ENCODE results near the gene MSH6.

DNA sequence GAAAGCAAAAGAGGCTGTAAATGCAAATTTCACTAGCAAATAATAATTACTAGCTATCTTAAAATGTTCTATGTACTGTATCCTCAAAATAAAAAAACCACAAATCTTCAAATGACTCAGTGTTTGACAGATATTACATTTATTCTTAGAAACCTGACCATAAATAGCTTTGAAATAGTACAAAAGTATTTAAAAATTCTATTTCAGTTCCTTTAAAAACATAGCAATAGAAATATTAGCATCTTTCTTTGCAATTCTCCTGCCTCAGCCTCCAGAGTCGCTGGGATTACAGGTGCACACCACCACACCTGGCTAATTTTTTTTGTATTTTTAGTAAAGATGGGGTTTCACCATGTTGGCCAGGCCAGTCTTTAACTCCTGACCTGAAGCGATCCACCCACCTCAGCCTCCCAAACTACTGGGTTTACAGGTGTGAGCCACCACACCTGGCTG, 50.6 kb downstream of the MSH6 start:
- TF ChIP-seq CEBPB (IDR thresholded peaks at IDR 0.05; ENCODE audit: borderline replicate concordance, low read depth, low read length) = no peak
- TF ChIP-seq, protein P1, sequence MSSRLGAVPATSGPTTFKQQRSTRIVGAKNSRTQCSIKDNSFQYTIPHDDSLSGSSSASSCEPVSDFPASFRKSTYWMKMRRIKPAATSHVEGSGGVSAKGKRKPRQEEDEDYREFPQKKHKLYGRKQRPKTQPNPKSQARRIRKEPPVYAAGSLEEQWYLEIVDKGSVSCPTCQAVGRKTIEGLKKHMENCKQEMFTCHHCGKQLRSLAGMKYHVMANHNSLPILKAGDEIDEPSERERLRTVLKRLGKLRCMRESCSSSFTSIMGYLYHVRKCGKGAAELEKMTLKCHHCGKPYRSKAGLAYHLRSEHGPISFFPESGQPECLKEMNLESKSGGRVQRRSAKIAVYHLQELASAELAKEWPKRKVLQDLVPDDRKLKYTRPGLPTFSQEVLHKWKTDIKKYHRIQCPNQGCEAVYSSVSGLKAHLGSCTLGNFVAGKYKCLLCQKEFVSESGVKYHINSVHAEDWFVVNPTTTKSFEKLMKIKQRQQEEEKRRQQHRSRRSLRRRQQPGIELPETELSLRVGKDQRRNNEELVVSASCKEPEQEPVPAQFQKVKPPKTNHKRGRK (CRISPR knock-in tag; IDR thresholded peaks at IDR 0.05) = no peak
- TF ChIP-seq ZNF282 (IDR thresholded peaks at IDR 0.05; ENCODE audit: partially characterized antibody) = no peak
- no peak for TF ChIP-seq CTCF (CRISPR knock-in tag; IDR thresholded peaks at IDR 0.05)
- no peak for TF ChIP-seq JUND (CRISPR knock-in tag; IDR thresholded peaks at IDR 0.05)
- TF ChIP-seq ZBTB26 (CRISPR knock-in tag; IDR thresholded peaks at IDR 0.05; ENCODE audit: borderline replicate concordance) = no peak
- no peak for TF ChIP-seq ZBTB43 (CRISPR knock-in tag; conservative IDR thresholded peaks at IDR 0.05)
- TF ChIP-seq EP300 (IDR thresholded peaks at IDR 0.05; ENCODE audit: low read depth in 2 of 2, low read length in 2 of 2) = no peak
- TF ChIP-seq EP300 (CRISPR knock-in tag; IDR thresholded peaks at IDR 0.05; ENCODE audit: borderline replicate concordance) = no peak
